Upper lobe of right lung (tissue), 1 donor: ENCODE results near the gene SMOC1. TPM values are rescaled to one million over a fixed set of nuclear protein-coding genes. Genes with fewer than 3 reads are reported as not detected.
"Not testable (repeated sequence)": the region's sequence is repeated elsewhere in the genome, so short reads cannot be mapped to it uniquely, and the experiment has no call there.

Experiments used
- ATAC-seq: fragments of 200-7000 bp; cut with Tn5 transposase; one replicate; pipeline ENCODE4 v1.9.1; 2020; ENCODE audit warnings: mild to moderate bottlenecking, moderate library complexity
- DNase-seq: peaks from one replicate; pipeline ENCODE4 v3.0.0-alpha.2; 2020
- H3K27ac ChIP-seq: fragments of 200-600 bp; one replicate; pipeline ENCODE4 v1.8.0; 2022
- H3K27me3 ChIP-seq: fragments of 200-600 bp; one replicate; pipeline ENCODE4 v1.8.0; 2022; ENCODE audit warnings: mild to moderate bottlenecking
- H3K36me3 ChIP-seq: fragments of 200-600 bp; one replicate; pipeline ENCODE4 v1.8.0; 2022
- H3K4me1 ChIP-seq: fragments of 200-600 bp; one replicate; pipeline ENCODE4 v1.8.0; 2022
- H3K4me3 ChIP-seq: fragments of 200-600 bp; one replicate; pipeline ENCODE4 v1.8.0; 2022; ENCODE audit warnings: mild to moderate bottlenecking
- H3K9me3 ChIP-seq: fragments of 200-600 bp; one replicate; pipeline ENCODE4 v1.8.0; 2022
- intact Hi-C: fragments of 100-400 bp; cut with DNase I; formaldehyde crosslinking; loops from one replicate; pipeline ENCODE4 v1.11.0; 2022
- total RNA-seq: library from RNA; stranded (reverse); fragmentation: NEBNext Ultra II Directional; extraction: Animal tissue kit (Norgen Biotek cat#: 25700); gene quantifications from one replicate; pipeline ENCODE4 v1.2.1, GENCODE V29; 2021
- TF ChIP-seq, protein P1 (sequence below): fragments of 200-600 bp; IDR thresholded peaks from one replicate; pipeline ENCODE4 v1.8.0; 2022; ENCODE audit warnings: antibody characterized with exemption
- donor health status: DM: no; HTN: yes; CAD: no; lungs with severe emphysema.

The SMOC1 gene
- total RNA-seq, 1 donor from 2014 or later = 1.1 TPM

DNA sequence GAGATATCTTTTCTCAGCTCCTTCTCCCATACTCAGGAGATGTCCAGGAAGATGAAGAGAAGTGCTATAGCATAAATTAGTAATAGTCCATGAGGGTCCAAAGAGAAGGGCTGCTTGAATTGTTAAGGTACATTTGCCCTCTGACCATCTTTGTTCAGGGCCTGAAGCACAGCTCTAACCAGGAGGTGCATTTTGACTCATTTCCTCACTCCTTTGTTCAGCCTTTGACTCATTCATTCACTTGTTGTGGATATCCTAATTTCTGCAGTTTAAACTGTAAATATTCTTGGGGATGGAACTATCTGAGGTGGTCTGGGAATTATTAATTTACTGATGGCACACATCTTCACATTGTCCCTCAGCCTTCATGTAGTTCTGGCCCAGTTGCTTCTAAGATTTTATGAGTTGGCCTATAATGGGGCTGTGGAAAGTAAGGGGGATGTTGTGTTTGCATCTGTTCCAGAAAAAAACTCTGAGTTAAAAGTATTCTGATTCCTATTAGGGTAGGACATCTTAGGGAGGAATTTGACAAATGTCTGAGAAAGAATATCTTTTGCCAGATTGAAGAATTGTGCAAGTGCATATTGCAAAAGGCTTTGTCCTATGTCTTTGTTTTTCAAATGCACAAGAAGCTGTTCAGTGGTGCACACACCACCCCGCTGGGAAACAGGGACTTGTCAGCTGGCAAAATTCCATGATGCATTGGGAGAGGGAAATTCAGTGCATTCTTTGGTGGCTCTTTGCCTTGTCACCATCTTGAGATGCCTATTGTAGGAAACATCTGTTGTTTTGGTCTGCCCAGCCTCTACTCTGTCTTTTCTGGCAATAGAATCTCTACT, 22.1 kb downstream of the SMOC1 start:
- Histone ChIP-seq H3K27me3 (no peaks in the 10 kb centered on the region), H3K36me3 (no peaks in the 10 kb centered on the region), H3K27ac (no peak overlapping the region), H3K4me1 (no peaks in the 10 kb centered on the region), H3K9me3 (no peaks in the 10 kb centered on the region), H3K4me3 (no peak overlapping the region)
- DNase-seq (no peak), ATAC-seq (no peak)
- intact Hi-C loops = no loop called here
- TF ChIP-seq, protein P1, sequence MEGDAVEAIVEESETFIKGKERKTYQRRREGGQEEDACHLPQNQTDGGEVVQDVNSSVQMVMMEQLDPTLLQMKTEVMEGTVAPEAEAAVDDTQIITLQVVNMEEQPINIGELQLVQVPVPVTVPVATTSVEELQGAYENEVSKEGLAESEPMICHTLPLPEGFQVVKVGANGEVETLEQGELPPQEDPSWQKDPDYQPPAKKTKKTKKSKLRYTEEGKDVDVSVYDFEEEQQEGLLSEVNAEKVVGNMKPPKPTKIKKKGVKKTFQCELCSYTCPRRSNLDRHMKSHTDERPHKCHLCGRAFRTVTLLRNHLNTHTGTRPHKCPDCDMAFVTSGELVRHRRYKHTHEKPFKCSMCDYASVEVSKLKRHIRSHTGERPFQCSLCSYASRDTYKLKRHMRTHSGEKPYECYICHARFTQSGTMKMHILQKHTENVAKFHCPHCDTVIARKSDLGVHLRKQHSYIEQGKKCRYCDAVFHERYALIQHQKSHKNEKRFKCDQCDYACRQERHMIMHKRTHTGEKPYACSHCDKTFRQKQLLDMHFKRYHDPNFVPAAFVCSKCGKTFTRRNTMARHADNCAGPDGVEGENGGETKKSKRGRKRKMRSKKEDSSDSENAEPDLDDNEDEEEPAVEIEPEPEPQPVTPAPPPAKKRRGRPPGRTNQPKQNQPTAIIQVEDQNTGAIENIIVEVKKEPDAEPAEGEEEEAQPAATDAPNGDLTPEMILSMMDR = no peak

DNA sequence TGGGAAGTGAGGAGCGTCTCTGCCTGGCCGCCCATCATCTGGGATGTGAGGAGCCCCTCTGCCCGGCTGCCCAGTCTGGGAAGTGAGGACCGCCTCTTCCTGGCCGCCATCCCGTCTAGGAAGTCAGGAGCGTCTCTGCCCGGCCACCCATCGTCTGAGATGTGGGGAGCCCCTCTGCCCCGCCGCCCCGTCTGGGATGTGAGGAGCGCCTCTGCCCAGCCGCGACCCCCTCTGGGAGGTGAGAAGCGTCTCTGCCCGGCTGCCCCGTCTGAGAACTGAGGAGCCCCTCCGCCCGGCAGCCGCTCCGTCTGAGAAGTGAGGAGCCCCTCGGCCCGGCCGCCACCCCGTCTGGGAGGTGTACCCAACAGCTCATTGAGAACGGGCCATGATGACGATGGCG, 23.8 kb downstream of the SMOC1 start:
- H3K9me3 ChIP-seq, intact Hi-C loops, ATAC-seq, H3K4me1 ChIP-seq, H3K36me3 ChIP-seq, DNase-seq, H3K27ac ChIP-seq, H3K4me3 ChIP-seq, H3K27me3 ChIP-seq: not testable (repeated sequence)

DNA sequence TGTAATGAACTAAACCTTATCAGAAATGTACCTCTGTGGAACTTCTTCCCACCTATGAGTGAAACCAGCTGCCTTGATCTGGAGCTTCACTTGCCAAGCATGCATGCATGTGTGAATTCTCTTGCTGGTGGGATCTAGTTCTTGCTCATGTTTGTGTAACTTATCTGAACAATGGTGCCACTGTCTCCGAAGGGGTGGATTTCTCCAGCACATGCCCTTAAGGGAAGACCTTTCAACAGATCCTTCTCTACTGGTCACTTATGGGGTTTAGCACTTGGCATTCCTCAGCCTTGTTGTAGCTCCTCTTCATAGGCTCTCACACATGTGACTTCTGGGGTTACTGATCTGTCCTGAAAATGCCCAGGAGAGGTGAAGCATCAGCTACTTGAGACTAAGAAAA, 25.0 kb downstream of the SMOC1 start:
- no peak for DNase-seq
- Histone ChIP-seq H3K9me3 (no peaks in the 10 kb centered on the region), H3K27me3 (no peaks in the 10 kb centered on the region), H3K4me3 (no peak overlapping the region), H3K4me1 (no peaks in the 10 kb centered on the region), H3K27ac (no peak overlapping the region), H3K36me3 (no peaks in the 10 kb centered on the region)
- intact Hi-C loops = no loop called here
- no peak for ATAC-seq
- TF ChIP-seq, protein P1 = no peak

- Histone ChIP-seq H3K27ac (no peak overlapping the region), H3K4me3 (no peak overlapping the region), H3K36me3 (no peaks in the 10 kb centered on the region), H3K27me3 (no peaks in the 10 kb centered on the region), H3K4me1 (no peaks in the 10 kb centered on the region), H3K9me3 (no peaks in the 10 kb centered on the region)
- ATAC-seq = no peak
- no peak for DNase-seq
- intact Hi-C loops = no loop called here
- TF ChIP-seq, protein P1 = no peak
Observed at GRCh38 chr14:69906201-69906600, 27.0 kb downstream of the SMOC1 start.

GRCh38 chr14:69909826-69910550, 30.8 kb downstream of the SMOC1 start:
- H3K36me3 ChIP-seq = no peaks in the 10 kb centered on the region
- intact Hi-C loops = no loop called here
- no peak overlapping the region for H3K4me3 ChIP-seq
- no peaks in the 10 kb centered on the region for H3K27me3 ChIP-seq
- no peaks in the 10 kb centered on the region for H3K9me3 ChIP-seq
- TF ChIP-seq, protein P1 = no peak
- DNase-seq = no peak
- ATAC-seq = no peak
- H3K27ac ChIP-seq = no peak overlapping the region
- no peaks in the 10 kb centered on the region for H3K4me1 ChIP-seq

- no peaks in the 10 kb centered on the region for H3K9me3 ChIP-seq
- no peaks in the 10 kb centered on the region for H3K4me1 ChIP-seq
- intact Hi-C loops = no loop called here
- ATAC-seq (no peak), DNase-seq (no peak)
- TF ChIP-seq, protein P1 = no peak
- no peaks in the 10 kb centered on the region for H3K36me3 ChIP-seq
- H3K4me3 ChIP-seq = no peak overlapping the region
- H3K27me3 ChIP-seq = no peaks in the 10 kb centered on the region
- no peak overlapping the region for H3K27ac ChIP-seq
Observed at GRCh38 chr14:69910871-69911270, 31.7 kb downstream of the SMOC1 start.
